ENCODE results near the gene BIRC6.

BIRC6 gene

GRCh38 chr2:32425719-32426141 lies 68.9 kb downstream of the BIRC6 start:
- Mint-ChIP-seq H3K4me3 (no peak overlapping the region), H3K36me3 (ENCODE audit: insufficient read depth) (peaks cover 22% of the 10 kb centered on the region), H3K27ac (ENCODE audit: low read depth) (peak overlapping the region; percentile 64), H3K4me1 (peaks cover 69% of the 10 kb centered on the region), H3K27me3 (no peaks in the 10 kb centered on the region), H3K9me3 (no peaks in the 10 kb centered on the region)
- no peak for ATAC-seq (replicated peaks; ENCODE audit: extremely low read depth, poor library complexity, severe bottlenecking)
- DNase-seq (ENCODE audit: low spot score in 2 of 2) = no peak

- no peak overlapping the region for H3K4me3 Mint-ChIP-seq
- ATAC-seq (replicated peaks; ENCODE audit: extremely low read depth, poor library complexity, severe bottlenecking) = no peak
- H3K36me3 Mint-ChIP-seq (ENCODE audit: insufficient read depth) = peaks cover 23% of the 10 kb centered on the region
These were observed 71.1 kb downstream of the BIRC6 start for GRCh38 chr2:32427672-32428610.

GRCh38 chr2:32430804-32431203 lies 74.0 kb downstream of the BIRC6 start:
- no peaks in the 10 kb centered on the region for H3K9me3 Mint-ChIP-seq
- H3K4me3 Mint-ChIP-seq = no peak overlapping the region
- no peak overlapping the region for H3K27ac Mint-ChIP-seq (ENCODE audit: low read depth)
- DNase-seq (ENCODE audit: low spot score in 2 of 2) (no peak), ATAC-seq (replicated peaks; ENCODE audit: extremely low read depth, poor library complexity, severe bottlenecking) (no peak)
- H3K4me1 Mint-ChIP-seq = peaks cover 41% of the 10 kb centered on the region
- H3K36me3 Mint-ChIP-seq (ENCODE audit: insufficient read depth) = peaks cover 27% of the 10 kb centered on the region
- no peaks in the 10 kb centered on the region for H3K27me3 Mint-ChIP-seq

More at GRCh38 chr2:32427672-32428610, 71.1 kb downstream of the BIRC6 start:
- peak overlapping the region; percentile 67 for H3K27ac Mint-ChIP-seq (ENCODE audit: low read depth)
- H3K27me3 Mint-ChIP-seq = no peaks in the 10 kb centered on the region
- H3K4me1 Mint-ChIP-seq = peaks cover 59% of the 10 kb centered on the region
- no peaks in the 10 kb centered on the region for H3K9me3 Mint-ChIP-seq
- no peak for DNase-seq (ENCODE audit: low spot score in 2 of 2)

- H3K36me3 Mint-ChIP-seq (ENCODE audit: insufficient read depth) = peaks cover 59% of the 10 kb centered on the region
- ATAC-seq (replicated peaks; ENCODE audit: extremely low read depth, poor library complexity, severe bottlenecking) = no peak
These were observed 79.3 kb downstream of the BIRC6 start for GRCh38 chr2:32436150-32436549.

GRCh38 chr2:32442020-32442467 lies 85.2 kb downstream of the BIRC6 start:
- Mint-ChIP-seq H3K4me3 (no peak overlapping the region), H3K27ac (ENCODE audit: low read depth) (peak overlapping the region; percentile 35), H3K27me3 (no peaks in the 10 kb centered on the region), H3K36me3 (ENCODE audit: insufficient read depth) (peaks cover 72% of the 10 kb centered on the region), H3K9me3 (no peaks in the 10 kb centered on the region), H3K4me1 (no peaks in the 10 kb centered on the region)
- ATAC-seq (replicated peaks; ENCODE audit: extremely low read depth, poor library complexity, severe bottlenecking) = no peak
- no peak for DNase-seq (ENCODE audit: low spot score in 2 of 2)

More at GRCh38 chr2:32436150-32436549, 79.3 kb downstream of the BIRC6 start:
- Mint-ChIP-seq H3K4me1 (peaks cover 13% of the 10 kb centered on the region), H3K27me3 (no peaks in the 10 kb centered on the region), H3K27ac (ENCODE audit: low read depth) (no peak overlapping the region), H3K9me3 (no peaks in the 10 kb centered on the region), H3K4me3 (no peak overlapping the region)
- DNase-seq (ENCODE audit: low spot score in 2 of 2) = no peak

DNA sequence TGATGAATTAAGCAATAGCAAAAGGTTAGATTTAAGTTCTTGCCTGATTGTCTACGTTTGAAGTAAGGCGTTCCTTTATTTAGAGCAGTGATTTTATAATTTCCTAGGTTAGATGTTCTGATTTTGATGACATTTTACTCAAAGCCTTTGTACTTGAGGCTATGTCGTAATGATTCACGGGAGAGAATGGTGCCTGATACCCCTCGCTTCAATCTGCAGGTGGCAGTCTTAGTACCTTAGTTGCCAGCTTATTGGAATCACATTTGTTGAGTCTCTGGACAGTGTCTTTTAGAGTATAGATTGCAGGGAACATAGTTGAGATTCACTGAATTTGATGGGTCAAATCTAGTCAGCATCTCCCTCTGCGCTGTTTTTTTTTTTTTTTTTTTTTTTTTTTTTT lies 89.5 kb downstream of the BIRC6 start:
- peaks cover 55% of the 10 kb centered on the region for H3K36me3 Mint-ChIP-seq (ENCODE audit: insufficient read depth)
- no peak for ATAC-seq (replicated peaks; ENCODE audit: extremely low read depth, poor library complexity, severe bottlenecking)
- H3K27ac Mint-ChIP-seq (ENCODE audit: low read depth) = no peak overlapping the region

GRCh38 chr2:32450851-32451250 lies 94.0 kb downstream of the BIRC6 start:
- no peak for DNase-seq (ENCODE audit: low spot score in 2 of 2)
- peaks cover 8% of the 10 kb centered on the region for H3K4me1 Mint-ChIP-seq
- H3K36me3 Mint-ChIP-seq (ENCODE audit: insufficient read depth) = peaks cover 25% of the 10 kb centered on the region
- no peak for ATAC-seq (replicated peaks; ENCODE audit: extremely low read depth, poor library complexity, severe bottlenecking)
- H3K9me3 Mint-ChIP-seq = no peaks in the 10 kb centered on the region
- no peak overlapping the region for H3K27ac Mint-ChIP-seq (ENCODE audit: low read depth)
- H3K4me3 Mint-ChIP-seq = no peak overlapping the region
- H3K27me3 Mint-ChIP-seq = no peaks in the 10 kb centered on the region

More for the DNA sequence above, 89.5 kb downstream of the BIRC6 start:
- DNase-seq (ENCODE audit: low spot score in 2 of 2) = no peak
- H3K4me3 Mint-ChIP-seq = no peak overlapping the region
- no peaks in the 10 kb centered on the region for H3K4me1 Mint-ChIP-seq
- no peaks in the 10 kb centered on the region for H3K27me3 Mint-ChIP-seq
- no peaks in the 10 kb centered on the region for H3K9me3 Mint-ChIP-seq

GRCh38 chr2:32452338-32453064 lies 95.7 kb downstream of the BIRC6 start:
- Mint-ChIP-seq H3K27ac (ENCODE audit: low read depth) (peak overlapping the region; percentile 22), H3K36me3 (ENCODE audit: insufficient read depth) (peaks cover 19% of the 10 kb centered on the region), H3K4me3 (no peak overlapping the region), H3K27me3 (no peaks in the 10 kb centered on the region), H3K9me3 (no peaks in the 10 kb centered on the region), H3K4me1 (peaks cover 23% of the 10 kb centered on the region)
- DNase-seq (ENCODE audit: low spot score in 2 of 2) (no peak), ATAC-seq (replicated peaks; ENCODE audit: extremely low read depth, poor library complexity, severe bottlenecking) (no peak)

- no peaks in the 10 kb centered on the region for H3K27me3 Mint-ChIP-seq
- peaks cover 30% of the 10 kb centered on the region for H3K4me1 Mint-ChIP-seq
- no peak for ATAC-seq (replicated peaks; ENCODE audit: extremely low read depth, poor library complexity, severe bottlenecking)
- peaks cover 19% of the 10 kb centered on the region for H3K36me3 Mint-ChIP-seq (ENCODE audit: insufficient read depth)
- H3K4me3 Mint-ChIP-seq = no peak overlapping the region
- H3K9me3 Mint-ChIP-seq = no peaks in the 10 kb centered on the region
- peak overlapping the region; percentile 22 for H3K27ac Mint-ChIP-seq (ENCODE audit: low read depth)
- DNase-seq (ENCODE audit: low spot score in 2 of 2) = no peak
These were observed 96.6 kb downstream of the BIRC6 start for GRCh38 chr2:32453242-32454062.

- no peaks in the 10 kb centered on the region for H3K9me3 Mint-ChIP-seq
- H3K27me3 Mint-ChIP-seq = no peaks in the 10 kb centered on the region
- H3K27ac Mint-ChIP-seq (ENCODE audit: low read depth) = no peak overlapping the region
- no peak for DNase-seq (ENCODE audit: low spot score in 2 of 2)
- ATAC-seq (replicated peaks; ENCODE audit: extremely low read depth, poor library complexity, severe bottlenecking) = no peak
- H3K36me3 Mint-ChIP-seq (ENCODE audit: insufficient read depth) = peaks cover 9% of the 10 kb centered on the region
- H3K4me3 Mint-ChIP-seq = no peak overlapping the region
- peaks cover 37% of the 10 kb centered on the region for H3K4me1 Mint-ChIP-seq
These were observed 99.0 kb downstream of the BIRC6 start for GRCh38 chr2:32455816-32456215.

DNA sequence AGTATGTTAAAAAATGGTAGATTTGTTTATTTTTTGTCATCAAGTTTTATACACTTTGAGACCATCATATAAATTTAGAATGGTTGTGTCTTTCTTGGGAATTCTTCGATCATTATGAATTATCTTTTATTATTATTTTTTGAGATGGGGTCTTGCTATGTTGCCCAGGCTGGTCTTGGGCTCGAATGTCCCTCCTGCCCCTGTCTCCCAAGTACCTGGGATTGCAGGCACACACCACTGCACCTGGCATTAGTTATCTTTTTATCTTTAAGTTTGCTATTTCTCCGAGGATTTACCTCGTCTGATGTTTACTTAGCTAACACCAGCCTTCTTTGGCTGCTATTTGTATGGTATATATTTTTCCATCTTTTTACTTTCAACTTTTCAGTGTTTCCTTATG lies 100.0 kb downstream of the BIRC6 start:
- Mint-ChIP-seq H3K36me3 (ENCODE audit: insufficient read depth) (peaks cover 9% of the 10 kb centered on the region), H3K9me3 (no peaks in the 10 kb centered on the region), H3K4me1 (peaks cover 37% of the 10 kb centered on the region), H3K27me3 (no peaks in the 10 kb centered on the region), H3K4me3 (no peak overlapping the region), H3K27ac (ENCODE audit: low read depth) (no peak overlapping the region)
- DNase-seq (ENCODE audit: low spot score in 2 of 2) = no peak
- no peak for ATAC-seq (replicated peaks; ENCODE audit: extremely low read depth, poor library complexity, severe bottlenecking)

DNA sequence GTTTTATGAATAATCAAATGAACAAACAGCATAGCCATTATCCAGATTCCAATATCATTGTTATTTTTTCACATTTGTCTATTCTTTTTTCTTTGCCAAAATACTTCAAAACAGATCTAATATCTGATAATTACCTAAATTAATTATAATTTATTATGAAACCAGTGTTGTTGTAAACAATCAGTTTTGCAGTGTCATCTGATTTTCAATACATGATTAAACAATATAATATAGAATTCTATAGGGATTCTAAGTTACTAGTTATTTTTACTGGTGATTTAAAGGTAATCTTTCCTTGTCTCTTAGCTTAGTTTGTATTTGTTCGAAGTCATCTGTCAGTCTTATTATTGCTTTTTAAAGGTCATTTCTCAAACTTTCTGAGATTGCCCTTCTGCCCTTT lies 101.0 kb downstream of the BIRC6 start:
- Mint-ChIP-seq H3K27me3 (no peaks in the 10 kb centered on the region), H3K4me1 (peaks cover 33% of the 10 kb centered on the region), H3K27ac (ENCODE audit: low read depth) (peak overlapping the region; percentile 62), H3K4me3 (no peak overlapping the region), H3K9me3 (no peaks in the 10 kb centered on the region), H3K36me3 (ENCODE audit: insufficient read depth) (peaks cover 13% of the 10 kb centered on the region)
- DNase-seq (ENCODE audit: low spot score in 2 of 2) (no peak), ATAC-seq (replicated peaks; ENCODE audit: extremely low read depth, poor library complexity, severe bottlenecking) (no peak)
